ENCODE measurements around the gene PON1.

The PON1 gene

DNA sequence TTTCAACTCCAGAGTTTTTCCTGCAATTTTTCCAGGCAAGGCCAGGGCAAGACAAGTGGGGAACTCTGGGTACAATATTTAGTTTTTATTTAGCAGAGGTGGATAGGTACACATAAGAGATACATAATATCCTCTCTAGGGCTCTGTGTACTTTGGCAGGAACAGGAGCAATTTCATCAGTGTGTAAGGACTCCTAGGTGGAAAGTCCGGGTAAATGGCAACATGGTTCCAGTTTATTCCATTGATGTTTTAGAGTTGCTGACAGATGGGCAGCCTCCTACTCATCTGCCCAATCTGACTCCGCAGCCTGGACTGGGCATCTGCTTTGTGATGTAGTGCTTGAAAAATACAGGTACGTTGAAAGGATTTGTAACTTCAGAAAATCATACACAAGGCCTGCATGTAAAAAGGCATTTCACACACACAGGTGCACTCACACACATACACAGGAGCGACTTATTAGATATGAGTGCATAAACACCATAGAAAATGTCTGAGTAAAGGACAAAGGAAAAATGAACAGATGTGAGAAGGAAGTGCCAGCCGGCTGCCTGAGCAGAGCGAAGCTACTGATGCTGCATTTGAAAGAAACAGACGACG, 5.7 kb downstream of the PON1 start:
- Histone ChIP-seq H3K4me1 (ENCODE audit: control insufficient read depth in 2 of 2, insufficient read depth in 2 of 2, low read length in 2 of 2) (no peaks in the 10 kb centered on the region), H3K27ac (ENCODE audit: low read depth in 2 of 2, low read length in 2 of 2) (no peak overlapping the region), H3K4me3 (ENCODE audit: low read length in 2 of 2) (no peak overlapping the region), H3K9ac (ENCODE audit: low read depth in 1 of 2, low read length in 2 of 2) (no peak overlapping the region), H3K36me3 (ENCODE audit: control insufficient read depth in 2 of 2, insufficient read depth in 2 of 2, low read length in 2 of 2) (no peaks in the 10 kb centered on the region), H3K9me3 (ENCODE audit: control insufficient read depth in 2 of 2, low read length in 2 of 2) (no peaks in the 10 kb centered on the region), H3K27me3 (ENCODE audit: control insufficient read depth in 2 of 2, insufficient read depth in 2 of 2, low read length in 2 of 2) (no peaks in the 10 kb centered on the region)

GRCh38 chr7:95317966-95318365, 6.4 kb downstream of the PON1 start:
- H3K9ac ChIP-seq (ENCODE audit: low read depth in 1 of 2, low read length in 2 of 2) = no peak overlapping the region
- no peaks in the 10 kb centered on the region for H3K4me1 ChIP-seq (ENCODE audit: control insufficient read depth in 2 of 2, insufficient read depth in 2 of 2, low read length in 2 of 2)
- no peaks in the 10 kb centered on the region for H3K9me3 ChIP-seq (ENCODE audit: control insufficient read depth in 2 of 2, low read length in 2 of 2)
- no peak overlapping the region for H3K4me3 ChIP-seq (ENCODE audit: low read length in 2 of 2)
- no peaks in the 10 kb centered on the region for H3K36me3 ChIP-seq (ENCODE audit: control insufficient read depth in 2 of 2, insufficient read depth in 2 of 2, low read length in 2 of 2)
- H3K27me3 ChIP-seq (ENCODE audit: control insufficient read depth in 2 of 2, insufficient read depth in 2 of 2, low read length in 2 of 2) = no peaks in the 10 kb centered on the region
- no peak overlapping the region for H3K27ac ChIP-seq (ENCODE audit: low read depth in 2 of 2, low read length in 2 of 2)

DNA sequence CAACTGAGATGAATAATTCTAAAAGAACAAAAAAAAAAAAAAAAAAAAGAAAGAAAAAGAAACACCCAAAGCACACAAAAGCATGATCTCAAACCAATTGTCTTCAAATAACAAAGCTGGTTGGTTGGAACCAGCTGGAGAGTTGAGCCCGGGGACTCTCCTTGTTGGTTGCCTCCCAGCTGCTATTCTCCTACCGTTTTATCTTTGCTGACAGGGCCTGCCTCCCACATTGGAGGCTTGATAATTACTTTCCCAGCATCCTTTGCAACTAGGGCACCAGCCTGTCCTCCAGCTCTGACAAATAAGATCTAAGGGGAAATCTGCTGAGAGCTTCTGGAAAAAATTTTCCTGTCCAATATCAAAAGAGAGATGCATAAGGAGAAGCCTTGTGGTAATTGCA, 6.8 kb downstream of the PON1 start:
- Histone ChIP-seq H3K4me1 (ENCODE audit: control insufficient read depth in 2 of 2, insufficient read depth in 2 of 2, low read length in 2 of 2) (no peaks in the 10 kb centered on the region), H3K36me3 (ENCODE audit: control insufficient read depth in 2 of 2, insufficient read depth in 2 of 2, low read length in 2 of 2) (no peaks in the 10 kb centered on the region), H3K9ac (ENCODE audit: low read depth in 1 of 2, low read length in 2 of 2) (no peak overlapping the region), H3K27me3 (ENCODE audit: control insufficient read depth in 2 of 2, insufficient read depth in 2 of 2, low read length in 2 of 2) (no peaks in the 10 kb centered on the region), H3K9me3 (ENCODE audit: control insufficient read depth in 2 of 2, low read length in 2 of 2) (no peaks in the 10 kb centered on the region), H3K27ac (ENCODE audit: low read depth in 2 of 2, low read length in 2 of 2) (no peak overlapping the region), H3K4me3 (ENCODE audit: low read length in 2 of 2) (no peak overlapping the region)

- no peaks in the 10 kb centered on the region for H3K27me3 ChIP-seq (ENCODE audit: control insufficient read depth in 2 of 2, insufficient read depth in 2 of 2, low read length in 2 of 2)
- no peaks in the 10 kb centered on the region for H3K4me1 ChIP-seq (ENCODE audit: control insufficient read depth in 2 of 2, insufficient read depth in 2 of 2, low read length in 2 of 2)
- H3K9ac ChIP-seq (ENCODE audit: low read depth in 1 of 2, low read length in 2 of 2) = no peak overlapping the region
- no peaks in the 10 kb centered on the region for H3K9me3 ChIP-seq (ENCODE audit: control insufficient read depth in 2 of 2, low read length in 2 of 2)
- H3K27ac ChIP-seq (ENCODE audit: low read depth in 2 of 2, low read length in 2 of 2) = no peak overlapping the region
- no peak overlapping the region for H3K4me3 ChIP-seq (ENCODE audit: low read length in 2 of 2)
- no peaks in the 10 kb centered on the region for H3K36me3 ChIP-seq (ENCODE audit: control insufficient read depth in 2 of 2, insufficient read depth in 2 of 2, low read length in 2 of 2)
Observed at GRCh38 chr7:95316588-95316987, 7.7 kb downstream of the PON1 start.

- H3K4me1 ChIP-seq (ENCODE audit: control insufficient read depth in 2 of 2, insufficient read depth in 2 of 2, low read length in 2 of 2) = no peaks in the 10 kb centered on the region
- no peak overlapping the region for H3K4me3 ChIP-seq (ENCODE audit: low read length in 2 of 2)
- no peaks in the 10 kb centered on the region for H3K9me3 ChIP-seq (ENCODE audit: control insufficient read depth in 2 of 2, low read length in 2 of 2)
- no peak overlapping the region for H3K9ac ChIP-seq (ENCODE audit: low read depth in 1 of 2, low read length in 2 of 2)
- H3K27me3 ChIP-seq (ENCODE audit: control insufficient read depth in 2 of 2, insufficient read depth in 2 of 2, low read length in 2 of 2) = no peaks in the 10 kb centered on the region
- H3K27ac ChIP-seq (ENCODE audit: low read depth in 2 of 2, low read length in 2 of 2) = no peak overlapping the region
- no peaks in the 10 kb centered on the region for H3K36me3 ChIP-seq (ENCODE audit: control insufficient read depth in 2 of 2, insufficient read depth in 2 of 2, low read length in 2 of 2)
Observed at GRCh38 chr7:95312561-95312960, 11.8 kb downstream of the PON1 start.

DNA sequence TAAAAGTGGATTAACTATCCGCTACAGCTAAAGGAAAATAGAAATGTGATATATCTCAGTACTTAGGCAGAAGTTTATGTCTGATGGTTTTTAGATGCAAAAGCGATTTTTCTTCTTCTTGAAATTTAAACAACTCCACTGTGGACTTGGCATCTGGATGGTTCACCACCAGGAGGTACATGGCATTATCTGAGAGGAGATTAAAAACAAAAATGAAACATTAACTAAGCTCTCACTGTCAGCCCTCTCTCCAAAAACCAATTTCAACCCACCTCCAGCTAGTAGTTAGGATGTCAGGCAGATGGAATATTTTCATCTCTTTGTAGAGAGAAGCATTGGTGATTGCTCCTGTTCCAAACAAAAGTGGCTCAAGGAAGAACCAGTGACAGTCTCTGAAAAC, 12.9 kb downstream of the PON1 start:
- H3K4me3 ChIP-seq (ENCODE audit: low read length in 2 of 2) = no peak overlapping the region
- no peaks in the 10 kb centered on the region for H3K27me3 ChIP-seq (ENCODE audit: control insufficient read depth in 2 of 2, insufficient read depth in 2 of 2, low read length in 2 of 2)
- no peaks in the 10 kb centered on the region for H3K4me1 ChIP-seq (ENCODE audit: control insufficient read depth in 2 of 2, insufficient read depth in 2 of 2, low read length in 2 of 2)
- no peaks in the 10 kb centered on the region for H3K36me3 ChIP-seq (ENCODE audit: control insufficient read depth in 2 of 2, insufficient read depth in 2 of 2, low read length in 2 of 2)
- no peak overlapping the region for H3K27ac ChIP-seq (ENCODE audit: low read depth in 2 of 2, low read length in 2 of 2)
- no peak overlapping the region for H3K9ac ChIP-seq (ENCODE audit: low read depth in 1 of 2, low read length in 2 of 2)
- H3K9me3 ChIP-seq (ENCODE audit: control insufficient read depth in 2 of 2, low read length in 2 of 2) = no peaks in the 10 kb centered on the region

- Histone ChIP-seq H3K36me3 (ENCODE audit: control insufficient read depth in 2 of 2, insufficient read depth in 2 of 2, low read length in 2 of 2) (no peaks in the 10 kb centered on the region), H3K27me3 (ENCODE audit: control insufficient read depth in 2 of 2, insufficient read depth in 2 of 2, low read length in 2 of 2) (no peaks in the 10 kb centered on the region), H3K4me3 (ENCODE audit: low read length in 2 of 2) (no peak overlapping the region), H3K27ac (ENCODE audit: low read depth in 2 of 2, low read length in 2 of 2) (no peak overlapping the region), H3K4me1 (ENCODE audit: control insufficient read depth in 2 of 2, insufficient read depth in 2 of 2, low read length in 2 of 2) (no peaks in the 10 kb centered on the region), H3K9me3 (ENCODE audit: control insufficient read depth in 2 of 2, low read length in 2 of 2) (no peaks in the 10 kb centered on the region), H3K9ac (ENCODE audit: low read depth in 1 of 2, low read length in 2 of 2) (no peak overlapping the region)
Observed at GRCh38 chr7:95309951-95310350, 14.4 kb downstream of the PON1 start.

- no peak overlapping the region for H3K4me3 ChIP-seq (ENCODE audit: low read length in 2 of 2)
- H3K27me3 ChIP-seq (ENCODE audit: control insufficient read depth in 2 of 2, insufficient read depth in 2 of 2, low read length in 2 of 2) = no peaks in the 10 kb centered on the region
- no peaks in the 10 kb centered on the region for H3K4me1 ChIP-seq (ENCODE audit: control insufficient read depth in 2 of 2, insufficient read depth in 2 of 2, low read length in 2 of 2)
- no peaks in the 10 kb centered on the region for H3K36me3 ChIP-seq (ENCODE audit: control insufficient read depth in 2 of 2, insufficient read depth in 2 of 2, low read length in 2 of 2)
- no peak overlapping the region for H3K9ac ChIP-seq (ENCODE audit: low read depth in 1 of 2, low read length in 2 of 2)
- H3K27ac ChIP-seq (ENCODE audit: low read depth in 2 of 2, low read length in 2 of 2) = no peak overlapping the region
- H3K9me3 ChIP-seq (ENCODE audit: control insufficient read depth in 2 of 2, low read length in 2 of 2) = no peaks in the 10 kb centered on the region
Observed at GRCh38 chr7:95304990-95305389, 19.3 kb downstream of the PON1 start.

GRCh38 chr7:95303013-95303905, 21.1 kb downstream of the PON1 start:
- H3K9ac ChIP-seq (ENCODE audit: low read depth in 1 of 2, low read length in 2 of 2) = no peak overlapping the region
- H3K27ac ChIP-seq (ENCODE audit: low read depth in 2 of 2, low read length in 2 of 2) = no peak overlapping the region
- no peaks in the 10 kb centered on the region for H3K27me3 ChIP-seq (ENCODE audit: control insufficient read depth in 2 of 2, insufficient read depth in 2 of 2, low read length in 2 of 2)
- no peaks in the 10 kb centered on the region for H3K4me1 ChIP-seq (ENCODE audit: control insufficient read depth in 2 of 2, insufficient read depth in 2 of 2, low read length in 2 of 2)
- H3K9me3 ChIP-seq (ENCODE audit: control insufficient read depth in 2 of 2, low read length in 2 of 2) = no peaks in the 10 kb centered on the region
- H3K36me3 ChIP-seq (ENCODE audit: control insufficient read depth in 2 of 2, insufficient read depth in 2 of 2, low read length in 2 of 2) = no peaks in the 10 kb centered on the region
- no peak overlapping the region for H3K4me3 ChIP-seq (ENCODE audit: low read length in 2 of 2)

DNA sequence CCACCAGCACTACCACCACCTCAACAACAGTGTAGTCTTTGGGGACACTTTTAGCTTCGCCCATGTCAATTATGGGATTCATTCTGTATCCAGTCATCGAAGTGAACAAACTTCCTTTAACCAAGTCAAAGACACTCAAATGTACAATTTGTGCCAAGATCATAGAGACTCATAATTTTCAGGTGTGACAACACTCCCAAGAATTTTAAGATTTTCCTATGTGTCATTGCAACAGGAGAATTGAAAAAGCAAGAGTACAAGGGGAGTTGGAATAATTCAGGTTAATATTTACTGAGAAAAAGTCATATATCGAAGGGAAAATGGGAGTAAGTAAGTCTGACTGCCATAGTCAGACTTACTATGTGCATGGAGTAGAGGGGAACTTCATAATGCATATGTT, 26.2 kb downstream of the PON1 start:
- H3K4me3 ChIP-seq (ENCODE audit: low read length in 2 of 2) = no peak overlapping the region
- no peaks in the 10 kb centered on the region for H3K27me3 ChIP-seq (ENCODE audit: control insufficient read depth in 2 of 2, insufficient read depth in 2 of 2, low read length in 2 of 2)
- no peak overlapping the region for H3K27ac ChIP-seq (ENCODE audit: low read depth in 2 of 2, low read length in 2 of 2)
- H3K9me3 ChIP-seq (ENCODE audit: control insufficient read depth in 2 of 2, low read length in 2 of 2) = no peaks in the 10 kb centered on the region
- no peak overlapping the region for H3K9ac ChIP-seq (ENCODE audit: low read depth in 1 of 2, low read length in 2 of 2)
- H3K4me1 ChIP-seq (ENCODE audit: control insufficient read depth in 2 of 2, insufficient read depth in 2 of 2, low read length in 2 of 2) = no peaks in the 10 kb centered on the region
- H3K36me3 ChIP-seq (ENCODE audit: control insufficient read depth in 2 of 2, insufficient read depth in 2 of 2, low read length in 2 of 2) = no peaks in the 10 kb centered on the region
